ENCODE results near the gene NPIPA1.
"Not testable (repeated sequence)": the region's sequence is repeated elsewhere in the genome, so short reads cannot be mapped to it uniquely, and the experiment has no call there.

DNA sequence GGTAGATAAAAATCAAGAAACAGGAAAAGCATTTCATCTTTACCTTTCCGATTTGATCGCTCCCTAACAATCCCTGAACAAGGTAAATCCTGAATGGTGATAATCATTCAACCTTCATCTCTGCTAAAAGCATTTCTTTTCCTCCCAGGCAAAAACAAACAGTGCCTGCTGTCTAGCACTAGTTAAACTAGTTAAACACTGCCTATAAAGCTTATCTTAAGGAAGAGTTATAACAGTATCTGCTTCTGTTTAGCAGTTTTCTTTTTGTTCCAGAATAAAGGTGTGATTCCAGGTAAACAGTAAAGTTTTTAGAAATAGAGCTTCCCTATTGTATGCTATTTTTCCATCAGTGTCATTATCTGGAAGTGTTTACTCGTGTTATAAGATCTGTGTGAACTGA, 44.0 kb downstream of the NPIPA1 start:
- TF ChIP-seq, protein P1, sequence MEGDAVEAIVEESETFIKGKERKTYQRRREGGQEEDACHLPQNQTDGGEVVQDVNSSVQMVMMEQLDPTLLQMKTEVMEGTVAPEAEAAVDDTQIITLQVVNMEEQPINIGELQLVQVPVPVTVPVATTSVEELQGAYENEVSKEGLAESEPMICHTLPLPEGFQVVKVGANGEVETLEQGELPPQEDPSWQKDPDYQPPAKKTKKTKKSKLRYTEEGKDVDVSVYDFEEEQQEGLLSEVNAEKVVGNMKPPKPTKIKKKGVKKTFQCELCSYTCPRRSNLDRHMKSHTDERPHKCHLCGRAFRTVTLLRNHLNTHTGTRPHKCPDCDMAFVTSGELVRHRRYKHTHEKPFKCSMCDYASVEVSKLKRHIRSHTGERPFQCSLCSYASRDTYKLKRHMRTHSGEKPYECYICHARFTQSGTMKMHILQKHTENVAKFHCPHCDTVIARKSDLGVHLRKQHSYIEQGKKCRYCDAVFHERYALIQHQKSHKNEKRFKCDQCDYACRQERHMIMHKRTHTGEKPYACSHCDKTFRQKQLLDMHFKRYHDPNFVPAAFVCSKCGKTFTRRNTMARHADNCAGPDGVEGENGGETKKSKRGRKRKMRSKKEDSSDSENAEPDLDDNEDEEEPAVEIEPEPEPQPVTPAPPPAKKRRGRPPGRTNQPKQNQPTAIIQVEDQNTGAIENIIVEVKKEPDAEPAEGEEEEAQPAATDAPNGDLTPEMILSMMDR (conservative IDR thresholded peaks at IDR 0.05; ENCODE audit: low read length) = not testable (repeated sequence)
- TF ChIP-seq EZH2phosphoT487 (IDR thresholded peaks at IDR 0.05; ENCODE audit: borderline replicate concordance) = not testable (repeated sequence)

All from Loucy (cell line).